HEK293T (cell line): ENCODE data around the gene EIPR1.
"Not testable (repeated sequence)": the region's sequence is repeated elsewhere in the genome, so short reads cannot be mapped to it uniquely, and the experiment has no call there.

Experiments used
- CTCF ChIA-PET: fragments of 350-600 bp; formaldehyde crosslinking; extraction: SDS; loops from one replicate; lab custom pipeline; 2021; ENCODE audit warnings: antibody characterized with exemption, inconsistent platforms; lab: Yijun Ruan, JAX
- POLR2A ChIA-PET: fragments of 350-600 bp; formaldehyde crosslinking; extraction: SDS; loops from one replicate; lab custom pipeline; 2020; ENCODE audit warnings: antibody characterized with exemption, inconsistent platforms; lab: Yijun Ruan, JAX
- DNase-seq: peaks from one replicate; pipeline ENCODE4 v3.0.0; 2012; ENCODE audit warnings: mixed read lengths; ENCODE audit errors: extremely low spot score
- ARNT ChIP-seq: fragments of 450-650 bp; IDR thresholded peaks from 2 replicates; pipeline ENCODE4 v1.6.1; 2017; ENCODE audit warnings: mild to moderate bottlenecking
- BHLHE40 ChIP-seq: fragments of 450-650 bp; IDR thresholded peaks from 2 replicates; pipeline ENCODE4 v1.6.1; 2016; ENCODE audit warnings: mild to moderate bottlenecking, moderate library complexity, borderline replicate concordance
- CTBP1 ChIP-seq: fragments of 450-650 bp; IDR thresholded peaks from 2 replicates; pipeline ENCODE4 v1.6.1; 2016; ENCODE audit warnings: borderline replicate concordance
- ELF4 ChIP-seq: fragments of 450-650 bp; IDR thresholded peaks from 2 replicates; pipeline ENCODE4 v1.6.1; 2017; ENCODE audit warnings: antibody characterized with exemption
- FOXA1 ChIP-seq: fragments of 450-650 bp; IDR thresholded peaks from 2 replicates; pipeline ENCODE4 v1.6.1; 2016; ENCODE audit warnings: mild to moderate bottlenecking
- FOXK2 ChIP-seq: fragments of 450-650 bp; IDR thresholded peaks from 2 replicates; pipeline ENCODE4 v1.6.1; 2016; ENCODE audit warnings: mild to moderate bottlenecking
- FOXM1 ChIP-seq: fragments of 450-650 bp; IDR thresholded peaks from 2 replicates; pipeline ENCODE4 v1.6.1; 2017; ENCODE audit warnings: mild to moderate bottlenecking, borderline replicate concordance
- HDGF ChIP-seq: fragments of 450-650 bp; IDR thresholded peaks from 2 replicates; pipeline ENCODE4 v1.6.1; 2017; ENCODE audit warnings: antibody characterized with exemption, borderline replicate concordance
- L3MBTL2 ChIP-seq: fragments of 450-650 bp; conservative IDR thresholded peaks from 2 replicates; pipeline ENCODE4 v1.6.1; 2016; ENCODE audit warnings: mild to moderate bottlenecking
- LEF1 ChIP-seq: fragments of 450-650 bp; IDR thresholded peaks from 2 replicates; pipeline ENCODE4 v1.6.1; 2017; ENCODE audit warnings: mild to moderate bottlenecking, borderline replicate concordance
- NFRKB ChIP-seq: fragments of 450-650 bp; IDR thresholded peaks from 2 replicates; pipeline ENCODE4 v1.6.1; 2016; ENCODE audit warnings: mild to moderate bottlenecking, moderate library complexity
- PKNOX1 ChIP-seq: fragments of 450-650 bp; IDR thresholded peaks from 2 replicates; pipeline ENCODE4 v1.6.1; 2016
- SP1 ChIP-seq: fragments of 450-650 bp; IDR thresholded peaks from 2 replicates; pipeline ENCODE4 v1.6.1; 2017
- SUZ12 ChIP-seq: fragments of 450-650 bp; IDR thresholded peaks from 2 replicates; pipeline ENCODE4 v1.6.1; 2016; ENCODE audit warnings: mild to moderate bottlenecking
- TARDBP ChIP-seq: fragments of 450-650 bp; IDR thresholded peaks from 2 replicates; pipeline ENCODE4 v1.6.1; 2016
- ZNF384 ChIP-seq: fragments of 450-650 bp; IDR thresholded peaks from 2 replicates; pipeline ENCODE4 v1.6.1; 2016

The EIPR1 gene

GRCh38 chr2:3202926-3203325, 174.7 kb downstream of the EIPR1 start:
- ChIA-PET POLR2A (no interaction called here), CTCF (no interaction called here)
- no peak for DNase-seq
- TF ChIP-seq SUZ12: no peak
- no peak for TF ChIP-seq ARNT
- TF ChIP-seq ELF4: no peak
- no peak for TF ChIP-seq TARDBP
- TF ChIP-seq ZNF384: no peak
- TF ChIP-seq LEF1: no peak
- no peak for TF ChIP-seq FOXK2
- TF ChIP-seq PKNOX1: no peak
- no peak for TF ChIP-seq FOXM1
- no peak for TF ChIP-seq BHLHE40
- no peak for TF ChIP-seq SP1
- no peak for TF ChIP-seq CTBP1

- TF ChIP-seq CTBP1 (no peak), LEF1 (no peak), L3MBTL2 (no peak), BHLHE40 (no peak), FOXK2 (no peak), FOXM1 (no peak), TARDBP (no peak), ZNF384 (no peak), ARNT (no peak), ELF4 (no peak)
- POLR2A ChIA-PET: no interaction called here
- DNase-seq: no peak
- CTCF ChIA-PET: no interaction called here
Observed at GRCh38 chr2:3201281-3201680, 176.3 kb downstream of the EIPR1 start.

GRCh38 chr2:3200420-3200939, 177.1 kb downstream of the EIPR1 start:
- TF ChIP-seq SUZ12 (no peak), ARNT (no peak), SP1 (no peak), ELF4 (no peak), BHLHE40 (no peak), CTBP1 (no peak), LEF1 (no peak)
- ChIA-PET POLR2A (no interaction called here), CTCF (no interaction called here)
- no peak for DNase-seq

- POLR2A ChIA-PET: no interaction called here
- TF ChIP-seq ELF4 (no peak), FOXA1 (no peak), SP1 (no peak), ARNT (no peak), LEF1 (no peak), L3MBTL2 (no peak)
- CTCF ChIA-PET: no interaction called here
- DNase-seq: no peak
Observed at GRCh38 chr2:3199627-3200345, 177.8 kb downstream of the EIPR1 start.

- DNase-seq, POLR2A ChIA-PET, CTCF ChIA-PET: not testable (repeated sequence)
Observed at GRCh38 chr2:3198671-3199192, 178.9 kb downstream of the EIPR1 start.

GRCh38 chr2:3198119-3198518, 179.5 kb downstream of the EIPR1 start:
- TF ChIP-seq HDGF: no peak
- no peak for TF ChIP-seq PKNOX1
- no peak for TF ChIP-seq BHLHE40
- TF ChIP-seq ARNT: no peak
- TF ChIP-seq NFRKB: no peak
- no peak for TF ChIP-seq L3MBTL2
- TF ChIP-seq FOXM1: no peak
- TF ChIP-seq TARDBP: no peak
- TF ChIP-seq LEF1: no peak
- no peak for TF ChIP-seq CTBP1
- no peak for TF ChIP-seq SP1
- TF ChIP-seq FOXA1: no peak
- no peak for TF ChIP-seq SUZ12
- no peak for TF ChIP-seq FOXK2
- TF ChIP-seq ZNF384: no peak
- no peak for TF ChIP-seq ELF4
- POLR2A ChIA-PET: no interaction called here
- CTCF ChIA-PET: no interaction called here
- DNase-seq: peak; percentile 47

- no peak for DNase-seq
- no peak for TF ChIP-seq LEF1
- TF ChIP-seq PKNOX1: no peak
- TF ChIP-seq L3MBTL2: no peak
- TF ChIP-seq TARDBP: no peak
- TF ChIP-seq ELF4: no peak
- no peak for TF ChIP-seq FOXM1
- TF ChIP-seq ZNF384: no peak
- no peak for TF ChIP-seq FOXA1
- POLR2A ChIA-PET: no interaction called here
- CTCF ChIA-PET: no interaction called here
Observed at GRCh38 chr2:3197308-3197707, 180.3 kb downstream of the EIPR1 start.
